ENCODE results near the gene HSPD1. TPM values are rescaled to one million over a fixed set of nuclear protein-coding genes. Genes with fewer than 3 reads are reported as not detected.

Gene HSPD1
- total and polyA plus RNA-seq, 2 of the 13 experiments (the other 11 are each of a cell fraction or from before 2014, with no cell fraction given), result 685 to 2,610 TPM

GRCh38 chr2:197454923-197455322 is 44.7 kb downstream of the HSPD1 start (continued):
- TF ChIP-seq HNF4G (IDR thresholded peaks at IDR 0.05; ENCODE audit: borderline replicate concordance, low read depth, low read length), result no peak
- no peak for TF ChIP-seq HNF4G (CRISPR knock-in tag; IDR thresholded peaks at IDR 0.05; ENCODE audit: borderline replicate concordance, low read depth)
- TF ChIP-seq ZBTB7A (CRISPR knock-in tag; IDR thresholded peaks at IDR 0.05), result no peak
- TF ChIP-seq CEBPB (IDR thresholded peaks at IDR 0.05; ENCODE audit: borderline replicate concordance, low read depth, low read length), result peak; percentile 20; the same call in 1 of the 2 replicates
- TF ChIP-seq, protein P1, sequence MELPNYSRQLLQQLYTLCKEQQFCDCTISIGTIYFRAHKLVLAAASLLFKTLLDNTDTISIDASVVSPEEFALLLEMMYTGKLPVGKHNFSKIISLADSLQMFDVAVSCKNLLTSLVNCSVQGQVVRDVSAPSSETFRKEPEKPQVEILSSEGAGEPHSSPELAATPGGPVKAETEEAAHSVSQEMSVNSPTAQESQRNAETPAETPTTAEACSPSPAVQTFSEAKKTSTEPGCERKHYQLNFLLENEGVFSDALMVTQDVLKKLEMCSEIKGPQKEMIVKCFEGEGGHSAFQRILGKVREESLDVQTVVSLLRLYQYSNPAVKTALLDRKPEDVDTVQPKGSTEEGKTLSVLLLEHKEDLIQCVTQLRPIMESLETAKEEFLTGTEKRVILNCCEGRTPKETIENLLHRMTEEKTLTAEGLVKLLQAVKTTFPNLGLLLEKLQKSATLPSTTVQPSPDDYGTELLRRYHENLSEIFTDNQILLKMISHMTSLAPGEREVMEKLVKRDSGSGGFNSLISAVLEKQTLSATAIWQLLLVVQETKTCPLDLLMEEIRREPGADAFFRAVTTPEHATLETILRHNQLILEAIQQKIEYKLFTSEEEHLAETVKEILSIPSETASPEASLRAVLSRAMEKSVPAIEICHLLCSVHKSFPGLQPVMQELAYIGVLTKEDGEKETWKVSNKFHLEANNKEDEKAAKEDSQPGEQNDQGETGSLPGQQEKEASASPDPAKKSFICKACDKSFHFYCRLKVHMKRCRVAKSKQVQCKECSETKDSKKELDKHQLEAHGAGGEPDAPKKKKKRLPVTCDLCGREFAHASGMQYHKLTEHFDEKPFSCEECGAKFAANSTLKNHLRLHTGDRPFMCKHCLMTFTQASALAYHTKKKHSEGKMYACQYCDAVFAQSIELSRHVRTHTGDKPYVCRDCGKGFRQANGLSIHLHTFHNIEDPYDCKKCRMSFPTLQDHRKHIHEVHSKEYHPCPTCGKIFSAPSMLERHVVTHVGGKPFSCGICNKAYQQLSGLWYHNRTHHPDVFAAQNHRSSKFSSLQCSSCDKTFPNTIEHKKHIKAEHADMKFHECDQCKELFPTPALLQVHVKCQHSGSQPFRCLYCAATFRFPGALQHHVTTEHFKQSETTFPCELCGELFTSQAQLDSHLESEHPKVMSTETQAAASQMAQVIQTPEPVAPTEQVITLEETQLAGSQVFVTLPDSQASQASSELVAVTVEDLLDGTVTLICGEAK (IDR thresholded peaks at IDR 0.05), result no peak
- TF ChIP-seq, protein P1 (CRISPR knock-in tag; IDR thresholded peaks at IDR 0.05), result no peak
- TF ChIP-seq SIN3A (IDR thresholded peaks at IDR 0.05; ENCODE audit: borderline replicate concordance, low read depth, low read length), result 0 out of 2 replicates have a peak, but pooled peaks have one; percentile 50
- TF ChIP-seq ZNF558 (CRISPR knock-in tag; IDR thresholded peaks at IDR 0.05; ENCODE audit: borderline replicate concordance), result no peak
- TF ChIP-seq FOXP1 (IDR thresholded peaks at IDR 0.05), result no peak
- TF ChIP-seq FOXP1 (CRISPR knock-in tag; IDR thresholded peaks at IDR 0.05), result peak; percentile 31; the same call in 1 of the 2 replicates
- peak in 1 of 2 experiments; percentile 46; a peak in 1 of 4 replicates for TF ChIP-seq POLR2A (IDR thresholded peaks at IDR 0.05; ENCODE audit: insufficient read depth in 1 of 2, low read depth in 2 of 2, low read length in 2 of 2)
- TF ChIP-seq TRIM24 (CRISPR knock-in tag; IDR thresholded peaks at IDR 0.05), result no peak
- no peak for TF ChIP-seq ZMYM2 (CRISPR knock-in tag; IDR thresholded peaks at IDR 0.05)
- no peak for TF ChIP-seq ZNF773 (CRISPR knock-in tag; IDR thresholded peaks at IDR 0.05; ENCODE audit: borderline replicate concordance)
- no peak for TF ChIP-seq HMG20A (CRISPR knock-in tag; IDR thresholded peaks at IDR 0.05; ENCODE audit: borderline replicate concordance)
- TF ChIP-seq, protein P2, sequence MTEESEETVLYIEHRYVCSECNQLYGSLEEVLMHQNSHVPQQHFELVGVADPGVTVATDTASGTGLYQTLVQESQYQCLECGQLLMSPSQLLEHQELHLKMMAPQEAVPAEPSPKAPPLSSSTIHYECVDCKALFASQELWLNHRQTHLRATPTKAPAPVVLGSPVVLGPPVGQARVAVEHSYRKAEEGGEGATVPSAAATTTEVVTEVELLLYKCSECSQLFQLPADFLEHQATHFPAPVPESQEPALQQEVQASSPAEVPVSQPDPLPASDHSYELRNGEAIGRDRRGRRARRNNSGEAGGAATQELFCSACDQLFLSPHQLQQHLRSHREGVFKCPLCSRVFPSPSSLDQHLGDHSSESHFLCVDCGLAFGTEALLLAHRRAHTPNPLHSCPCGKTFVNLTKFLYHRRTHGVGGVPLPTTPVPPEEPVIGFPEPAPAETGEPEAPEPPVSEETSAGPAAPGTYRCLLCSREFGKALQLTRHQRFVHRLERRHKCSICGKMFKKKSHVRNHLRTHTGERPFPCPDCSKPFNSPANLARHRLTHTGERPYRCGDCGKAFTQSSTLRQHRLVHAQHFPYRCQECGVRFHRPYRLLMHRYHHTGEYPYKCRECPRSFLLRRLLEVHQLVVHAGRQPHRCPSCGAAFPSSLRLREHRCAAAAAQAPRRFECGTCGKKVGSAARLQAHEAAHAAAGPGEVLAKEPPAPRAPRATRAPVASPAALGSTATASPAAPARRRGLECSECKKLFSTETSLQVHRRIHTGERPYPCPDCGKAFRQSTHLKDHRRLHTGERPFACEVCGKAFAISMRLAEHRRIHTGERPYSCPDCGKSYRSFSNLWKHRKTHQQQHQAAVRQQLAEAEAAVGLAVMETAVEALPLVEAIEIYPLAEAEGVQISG (CRISPR knock-in tag; IDR thresholded peaks at IDR 0.05), result no peak
- no peak for TF ChIP-seq RBFOX2 (IDR thresholded peaks at IDR 0.05; ENCODE audit: low read depth, low read length)
- TF ChIP-seq BRD4 (CRISPR knock-in tag; IDR thresholded peaks at IDR 0.05), result no peak
- no peak for TF ChIP-seq ZFP90 (CRISPR knock-in tag; IDR thresholded peaks at IDR 0.05; ENCODE audit: borderline replicate concordance)
- TF ChIP-seq CENPX (CRISPR knock-in tag; IDR thresholded peaks at IDR 0.05), result no peak
- TF ChIP-seq PAX8 (CRISPR knock-in tag; IDR thresholded peaks at IDR 0.05; ENCODE audit: borderline replicate concordance), result no peak
- no peak for TF ChIP-seq ZNF317 (CRISPR knock-in tag; IDR thresholded peaks at IDR 0.05)
